Subcutaneous abdominal adipose tissue (tissue), 5 donors: ENCODE results near the gene NLK.
"Not testable (repeated sequence)": the region's sequence is repeated elsewhere in the genome, so short reads cannot be mapped to it uniquely, and the experiment has no call there.

ENCODE experiments used
- H3K27ac ChIP-seq: one replicate; pipeline ENCODE4 v1.7.0; 2013; ENCODE audit warnings: low read depth, mild to moderate bottlenecking, inconsistent platforms, low read length, moderate library complexity
- H3K27me3 ChIP-seq, 5 donors: one replicate each; pipeline ENCODE4 v1.7.0; 2013; ENCODE audit warnings: low read length in 5 of 5, inconsistent platforms in 1 of 5; ENCODE audit not compliant: control insufficient read depth in 5 of 5, insufficient read depth in 4 of 5
- H3K36me3 ChIP-seq, 5 donors: one replicate each; pipeline ENCODE4 v1.7.0; 2013; ENCODE audit warnings: low read length in 5 of 5; ENCODE audit not compliant: control insufficient read depth in 5 of 5, insufficient read depth in 5 of 5
- H3K4me1 ChIP-seq, 5 donors: one replicate each; pipeline ENCODE4 v1.7.0; 2013; ENCODE audit warnings: low read length in 5 of 5, mild to moderate bottlenecking in 3 of 5, moderate library complexity in 1 of 5; ENCODE audit not compliant: control insufficient read depth in 5 of 5, insufficient read depth in 5 of 5
- H3K4me3 ChIP-seq, 5 donors: one replicate each; pipeline ENCODE4 v1.7.0; 2013; ENCODE audit warnings: low read length in 5 of 5, low read depth in 1 of 5
- H3K9ac ChIP-seq, 5 donors: one replicate each; pipeline ENCODE4 v1.7.0; 2013; ENCODE audit warnings: low read length in 5 of 5, mild to moderate bottlenecking in 4 of 5, moderate library complexity in 3 of 5
- H3K9me3 ChIP-seq, 5 donors: one replicate each; pipeline ENCODE4 v1.7.0; 2013; ENCODE audit warnings: low read length in 5 of 5; ENCODE audit not compliant: control insufficient read depth in 5 of 5
- donor health status: healthy.
- donor health status: healthy.
- donor health status: healthy.
- donor health status: healthy.
- donor health status: healthy.

Gene NLK

GRCh38 chr17:28007925-28008324, 34.6 kb upstream of the NLK start:
- H3K9me3 ChIP-seq, H3K27ac ChIP-seq, H3K36me3 ChIP-seq, H3K27me3 ChIP-seq, H3K4me1 ChIP-seq, H3K9ac ChIP-seq, H3K4me3 ChIP-seq: not testable (repeated sequence)

GRCh38 chr17:28008513-28008912, 34.0 kb upstream of the NLK start:
- no peaks in the 10 kb centered on the region for H3K27me3 ChIP-seq
- no peaks in the 10 kb centered on the region for H3K9me3 ChIP-seq
- no peak overlapping the region for H3K27ac ChIP-seq
- H3K4me3 ChIP-seq, result no peak overlapping the region
- H3K9ac ChIP-seq, result no peak overlapping the region
- H3K36me3 ChIP-seq, result no peaks in the 10 kb centered on the region
- H3K4me1 ChIP-seq, result no peaks in the 10 kb centered on the region

- H3K27me3 ChIP-seq, result no peaks in the 10 kb centered on the region
- H3K27ac ChIP-seq, result no peak overlapping the region
- H3K9me3 ChIP-seq, result no peaks in the 10 kb centered on the region
- H3K36me3 ChIP-seq, result no peaks in the 10 kb centered on the region
- no peak overlapping the region for H3K4me3 ChIP-seq
- H3K4me1 ChIP-seq, result no peaks in the 10 kb centered on the region
- H3K9ac ChIP-seq, result no peak overlapping the region
These were observed 32.1 kb upstream of the NLK start for GRCh38 chr17:28010406-28010805.

- no peak overlapping the region for H3K9ac ChIP-seq
- H3K9me3 ChIP-seq, result peaks cover 0 to 2% (median 0%) of the 10 kb centered on the region in 5 donors
- H3K4me1 ChIP-seq, result no peaks in the 10 kb centered on the region
- H3K36me3 ChIP-seq, result no peaks in the 10 kb centered on the region
- no peak overlapping the region for H3K27ac ChIP-seq
- H3K4me3 ChIP-seq, result no peak overlapping the region
- H3K27me3 ChIP-seq, result no peaks in the 10 kb centered on the region
These were observed 23.9 kb upstream of the NLK start for GRCh38 chr17:28018439-28019070.

- Histone ChIP-seq H3K27ac (no peak overlapping the region), H3K36me3 (no peaks in the 10 kb centered on the region), H3K9ac (no peak overlapping the region), H3K9me3 (peaks cover 0 to 2% (median 0%) of the 10 kb centered on the region in 5 donors), H3K4me1 (no peaks in the 10 kb centered on the region), H3K4me3 (no peak overlapping the region), H3K27me3 (no peaks in the 10 kb centered on the region)
These were observed 22.0 kb upstream of the NLK start for GRCh38 chr17:28020515-28020914.

GRCh38 chr17:28029044-28029443, 13.4 kb upstream of the NLK start:
- Histone ChIP-seq H3K9me3 (peaks cover 0 to 5% (median 0%) of the 10 kb centered on the region in 5 donors), H3K36me3 (no peaks in the 10 kb centered on the region), H3K4me1 (peaks cover 0 to 7% (median 1%) of the 10 kb centered on the region in 5 donors), H3K9ac (no peak overlapping the region), H3K27ac (no peak overlapping the region), H3K4me3 (no peak overlapping the region), H3K27me3 (no peaks in the 10 kb centered on the region)

- H3K9me3 ChIP-seq, result peaks cover 0 to 5% (median 0%) of the 10 kb centered on the region in 5 donors
- no peak overlapping the region for H3K9ac ChIP-seq
- H3K4me3 ChIP-seq, result no peak overlapping the region
- no peaks in the 10 kb centered on the region for H3K27me3 ChIP-seq
- H3K27ac ChIP-seq, result no peak overlapping the region
- no peaks in the 10 kb centered on the region for H3K36me3 ChIP-seq
- peaks cover 0 to 14% (median 3%) of the 10 kb centered on the region in 5 donors for H3K4me1 ChIP-seq
These were observed 12.1 kb upstream of the NLK start for GRCh38 chr17:28030386-28030785.

GRCh38 chr17:28031174-28031573, 11.3 kb upstream of the NLK start:
- peaks cover 0 to 14% (median 3%) of the 10 kb centered on the region in 5 donors for H3K4me1 ChIP-seq
- H3K27ac ChIP-seq, result no peak overlapping the region
- no peak overlapping the region for H3K4me3 ChIP-seq
- no peaks in the 10 kb centered on the region for H3K36me3 ChIP-seq
- H3K9me3 ChIP-seq, result peaks cover 0 to 5% (median 0%) of the 10 kb centered on the region in 5 donors
- no peak overlapping the region for H3K9ac ChIP-seq
- no peaks in the 10 kb centered on the region for H3K27me3 ChIP-seq

GRCh38 chr17:28033972-28034714, 8.3 kb upstream of the NLK start:
- Histone ChIP-seq H3K9ac (no peak overlapping the region), H3K27ac (no peak overlapping the region), H3K27me3 (no peaks in the 10 kb centered on the region), H3K36me3 (no peaks in the 10 kb centered on the region), H3K4me1 (peaks cover 0 to 14% (median 3%) of the 10 kb centered on the region in 5 donors), H3K4me3 (no peak overlapping the region), H3K9me3 (no peaks in the 10 kb centered on the region)

GRCh38 chr17:28035452-28035851, 7.0 kb upstream of the NLK start:
- not testable (repeated sequence) for H3K36me3 ChIP-seq, H3K9ac ChIP-seq, H3K4me3 ChIP-seq, H3K9me3 ChIP-seq, H3K27me3 ChIP-seq, H3K27ac ChIP-seq
- H3K4me1 ChIP-seq, result peaks cover 0 to 15% (median 3%) of the 10 kb centered on the region in 5 donors
